ENCODE results near the gene PPFIBP1.

PPFIBP1 gene

GRCh38 chr12:27528788-27529187 lies 4.8 kb downstream of the PPFIBP1 start:
- H3K4me1 ChIP-seq (ENCODE audit: control insufficient read depth, insufficient read depth, low read length), result peaks cover 12% of the 10 kb centered on the region
- no peak overlapping the region for H3K9ac ChIP-seq (ENCODE audit: low read depth, low read length)
- H3K27ac ChIP-seq (ENCODE audit: low read depth, low read length), result no peak overlapping the region

DNA sequence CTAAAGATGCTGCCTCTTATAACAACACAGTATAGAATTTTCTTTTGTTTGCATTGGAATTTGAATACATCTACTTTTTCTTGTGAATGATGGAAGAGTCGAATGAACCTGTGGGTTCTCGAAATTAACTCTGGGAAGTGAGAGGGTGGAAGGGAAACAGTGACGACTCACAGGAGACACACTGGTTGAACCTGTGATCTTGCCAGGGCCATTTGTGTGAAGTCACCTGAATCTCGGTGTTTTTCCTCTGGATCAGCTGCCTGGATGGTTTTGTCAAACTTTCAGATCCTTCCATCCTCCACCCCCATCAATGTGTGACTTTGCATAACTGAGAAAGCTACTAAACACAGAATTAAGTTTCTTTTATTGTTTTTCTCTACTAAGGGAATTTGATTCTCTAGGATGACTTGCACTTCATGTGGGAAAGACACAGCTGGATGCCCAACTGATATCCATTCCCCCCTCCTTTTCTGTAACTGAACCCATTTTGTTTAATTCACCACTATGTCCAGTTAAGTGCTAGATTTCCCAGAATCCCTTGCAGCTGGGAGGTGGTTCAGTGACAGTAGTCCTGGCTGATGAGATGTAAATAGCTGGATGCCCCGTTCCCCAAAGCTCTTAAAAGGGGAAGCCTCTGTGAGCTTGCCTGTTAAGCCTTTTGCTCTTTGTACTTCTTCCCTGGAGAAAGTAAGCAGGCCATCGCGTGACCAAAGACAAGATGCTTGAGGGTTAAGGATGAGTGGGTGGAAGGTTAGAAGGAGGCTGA lies 6.3 kb downstream of the PPFIBP1 start:
- H3K4me3 ChIP-seq (ENCODE audit: low read depth, low read length), result no peak overlapping the region
- no peak overlapping the region for H3K9ac ChIP-seq (ENCODE audit: low read depth, low read length)
- H3K4me1 ChIP-seq (ENCODE audit: control insufficient read depth, insufficient read depth, low read length), result peaks cover 12% of the 10 kb centered on the region
- no peaks in the 10 kb centered on the region for H3K36me3 ChIP-seq (ENCODE audit: control insufficient read depth, insufficient read depth, low read length)
- H3K27me3 ChIP-seq (ENCODE audit: control insufficient read depth, insufficient read depth, low read length), result peaks cover 10% of the 10 kb centered on the region
- H3K9me3 ChIP-seq (ENCODE audit: control insufficient read depth, insufficient read depth, low read length), result no peaks in the 10 kb centered on the region
- H3K27ac ChIP-seq (ENCODE audit: low read depth, low read length), result no peak overlapping the region

More at GRCh38 chr12:27528788-27529187, 4.8 kb downstream of the PPFIBP1 start:
- Histone ChIP-seq H3K27me3 (ENCODE audit: control insufficient read depth, insufficient read depth, low read length) (peaks cover 10% of the 10 kb centered on the region), H3K36me3 (ENCODE audit: control insufficient read depth, insufficient read depth, low read length) (no peaks in the 10 kb centered on the region), H3K9me3 (ENCODE audit: control insufficient read depth, insufficient read depth, low read length) (no peaks in the 10 kb centered on the region), H3K4me3 (ENCODE audit: low read depth, low read length) (no peak overlapping the region)

DNA sequence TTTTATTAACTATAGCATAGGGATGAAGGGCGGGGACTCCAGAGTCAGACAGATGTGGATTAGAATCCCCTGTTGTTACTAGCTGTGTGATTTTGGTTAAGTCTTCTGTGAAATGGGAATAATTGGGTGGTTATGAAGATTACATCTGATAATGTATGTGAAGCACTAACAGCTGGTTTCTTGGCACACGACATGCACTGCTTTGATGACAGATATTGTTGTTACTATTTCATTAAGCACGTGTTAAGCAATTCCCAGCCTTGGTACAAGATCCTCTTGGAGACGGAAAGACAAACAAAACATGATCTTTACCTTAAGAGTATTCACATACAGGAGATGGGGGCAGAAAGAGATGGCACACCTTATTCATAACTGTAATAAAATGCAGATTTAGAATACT lies 7.9 kb downstream of the PPFIBP1 start:
- no peaks in the 10 kb centered on the region for H3K36me3 ChIP-seq (ENCODE audit: control insufficient read depth, insufficient read depth, low read length)
- H3K27me3 ChIP-seq (ENCODE audit: control insufficient read depth, insufficient read depth, low read length), result no peaks in the 10 kb centered on the region
- H3K9ac ChIP-seq (ENCODE audit: low read depth, low read length), result no peak overlapping the region
- H3K4me1 ChIP-seq (ENCODE audit: control insufficient read depth, insufficient read depth, low read length), result peaks cover 6% of the 10 kb centered on the region
- H3K9me3 ChIP-seq (ENCODE audit: control insufficient read depth, insufficient read depth, low read length), result no peaks in the 10 kb centered on the region
- no peak overlapping the region for H3K27ac ChIP-seq (ENCODE audit: low read depth, low read length)
- no peak overlapping the region for H3K4me3 ChIP-seq (ENCODE audit: low read depth, low read length)

GRCh38 chr12:27534060-27534764 lies 10.2 kb downstream of the PPFIBP1 start:
- H3K27me3 ChIP-seq (ENCODE audit: control insufficient read depth, insufficient read depth, low read length), result no peaks in the 10 kb centered on the region
- no peaks in the 10 kb centered on the region for H3K9me3 ChIP-seq (ENCODE audit: control insufficient read depth, insufficient read depth, low read length)
- H3K27ac ChIP-seq (ENCODE audit: low read depth, low read length), result no peak overlapping the region
- H3K9ac ChIP-seq (ENCODE audit: low read depth, low read length), result no peak overlapping the region
- peaks cover 6% of the 10 kb centered on the region for H3K4me1 ChIP-seq (ENCODE audit: control insufficient read depth, insufficient read depth, low read length)
- H3K4me3 ChIP-seq (ENCODE audit: low read depth, low read length), result no peak overlapping the region
- no peaks in the 10 kb centered on the region for H3K36me3 ChIP-seq (ENCODE audit: control insufficient read depth, insufficient read depth, low read length)

- no peak overlapping the region for H3K9ac ChIP-seq (ENCODE audit: low read depth, low read length)
- no peak overlapping the region for H3K27ac ChIP-seq (ENCODE audit: low read depth, low read length)
Observed at GRCh38 chr12:27534765-27535161, 10.8 kb downstream of the PPFIBP1 start.

GRCh38 chr12:27535318-27535717 lies 11.3 kb downstream of the PPFIBP1 start:
- no peak overlapping the region for H3K9ac ChIP-seq (ENCODE audit: low read depth, low read length)

More at GRCh38 chr12:27534765-27535161, 10.8 kb downstream of the PPFIBP1 start:
- H3K9me3 ChIP-seq (ENCODE audit: control insufficient read depth, insufficient read depth, low read length), result no peaks in the 10 kb centered on the region
- H3K4me1 ChIP-seq (ENCODE audit: control insufficient read depth, insufficient read depth, low read length), result peaks cover 6% of the 10 kb centered on the region
- H3K4me3 ChIP-seq (ENCODE audit: low read depth, low read length), result no peak overlapping the region
- H3K27me3 ChIP-seq (ENCODE audit: control insufficient read depth, insufficient read depth, low read length), result no peaks in the 10 kb centered on the region
- H3K36me3 ChIP-seq (ENCODE audit: control insufficient read depth, insufficient read depth, low read length), result no peaks in the 10 kb centered on the region

GRCh38 chr12:27537855-27538675 lies 14.1 kb downstream of the PPFIBP1 start:
- Histone ChIP-seq H3K4me3 (ENCODE audit: low read depth, low read length) (no peak overlapping the region), H3K9me3 (ENCODE audit: control insufficient read depth, insufficient read depth, low read length) (no peaks in the 10 kb centered on the region), H3K4me1 (ENCODE audit: control insufficient read depth, insufficient read depth, low read length) (peaks cover 17% of the 10 kb centered on the region), H3K27me3 (ENCODE audit: control insufficient read depth, insufficient read depth, low read length) (no peaks in the 10 kb centered on the region), H3K9ac (ENCODE audit: low read depth, low read length) (no peak overlapping the region), H3K36me3 (ENCODE audit: control insufficient read depth, insufficient read depth, low read length) (no peaks in the 10 kb centered on the region), H3K27ac (ENCODE audit: low read depth, low read length) (no peak overlapping the region)

More at GRCh38 chr12:27535318-27535717, 11.3 kb downstream of the PPFIBP1 start:
- Histone ChIP-seq H3K9me3 (ENCODE audit: control insufficient read depth, insufficient read depth, low read length) (no peaks in the 10 kb centered on the region), H3K36me3 (ENCODE audit: control insufficient read depth, insufficient read depth, low read length) (no peaks in the 10 kb centered on the region), H3K27me3 (ENCODE audit: control insufficient read depth, insufficient read depth, low read length) (no peaks in the 10 kb centered on the region), H3K27ac (ENCODE audit: low read depth, low read length) (no peak overlapping the region), H3K4me1 (ENCODE audit: control insufficient read depth, insufficient read depth, low read length) (peaks cover 3% of the 10 kb centered on the region), H3K4me3 (ENCODE audit: low read depth, low read length) (no peak overlapping the region)

DNA sequence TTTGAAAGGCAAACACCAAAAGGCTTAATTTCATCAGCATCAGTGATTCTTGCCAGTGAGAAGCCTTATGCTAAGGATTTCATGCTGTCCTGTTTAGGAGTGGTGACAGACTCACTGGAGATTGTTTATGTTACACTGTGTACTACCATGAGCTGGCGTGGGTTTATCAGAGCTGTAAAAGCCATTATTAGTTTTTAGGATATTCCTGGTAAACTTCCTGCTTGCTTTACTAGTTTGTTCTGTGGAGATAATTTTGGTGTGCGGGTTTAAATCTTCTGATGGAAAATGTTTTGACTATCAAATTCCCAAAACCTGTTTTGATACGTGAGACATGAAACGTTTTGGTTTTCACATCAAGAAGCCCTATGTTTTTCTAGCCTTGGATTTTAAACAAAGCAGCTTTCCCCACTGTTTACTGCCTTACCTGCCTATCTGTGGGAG lies 15.2 kb downstream of the PPFIBP1 start:
- Histone ChIP-seq H3K4me1 (ENCODE audit: control insufficient read depth, insufficient read depth, low read length) (peaks cover 17% of the 10 kb centered on the region), H3K9ac (ENCODE audit: low read depth, low read length) (no peak overlapping the region), H3K27ac (ENCODE audit: low read depth, low read length) (no peak overlapping the region), H3K9me3 (ENCODE audit: control insufficient read depth, insufficient read depth, low read length) (no peaks in the 10 kb centered on the region), H3K4me3 (ENCODE audit: low read depth, low read length) (no peak overlapping the region), H3K36me3 (ENCODE audit: control insufficient read depth, insufficient read depth, low read length) (no peaks in the 10 kb centered on the region), H3K27me3 (ENCODE audit: control insufficient read depth, insufficient read depth, low read length) (no peaks in the 10 kb centered on the region)

DNA sequence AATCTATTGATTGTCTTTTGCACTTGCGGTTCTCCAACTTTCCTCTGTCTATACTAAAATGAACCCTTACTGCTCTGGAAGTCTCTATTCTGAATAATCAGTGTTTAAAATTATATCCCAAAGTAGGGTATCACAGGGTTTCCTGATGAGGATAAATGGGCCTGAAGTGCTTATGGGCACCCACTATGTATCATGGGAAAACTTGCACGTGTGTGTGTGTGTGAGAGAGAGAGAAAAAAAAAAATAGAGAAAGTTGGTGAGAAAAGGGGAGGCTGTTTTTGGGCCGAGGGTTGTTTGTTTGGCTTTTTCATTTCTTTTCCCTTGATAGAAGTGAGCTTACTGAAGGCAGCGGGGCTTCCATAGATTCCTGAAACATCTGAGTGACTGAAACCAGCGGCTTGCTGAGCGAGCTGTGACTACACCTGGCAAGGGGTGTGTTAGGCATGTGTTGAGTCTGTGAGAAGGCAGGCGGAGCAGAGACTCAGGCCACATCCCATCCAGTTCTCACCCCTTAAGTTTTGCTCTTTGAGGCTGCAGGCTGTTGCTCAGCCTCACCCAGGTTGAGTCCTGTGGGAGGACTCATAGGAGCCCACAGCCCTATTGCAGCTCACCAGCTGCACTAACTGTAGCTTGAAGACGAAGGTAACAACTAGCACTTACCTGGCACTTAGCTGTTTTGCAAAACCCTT lies 17.2 kb downstream of the PPFIBP1 start:
- Histone ChIP-seq H3K4me1 (ENCODE audit: control insufficient read depth, insufficient read depth, low read length) (peaks cover 17% of the 10 kb centered on the region), H3K9ac (ENCODE audit: low read depth, low read length) (no peak overlapping the region), H3K27ac (ENCODE audit: low read depth, low read length) (peak overlapping the region; percentile 23), H3K36me3 (ENCODE audit: control insufficient read depth, insufficient read depth, low read length) (no peaks in the 10 kb centered on the region), H3K27me3 (ENCODE audit: control insufficient read depth, insufficient read depth, low read length) (no peaks in the 10 kb centered on the region), H3K4me3 (ENCODE audit: low read depth, low read length) (no peak overlapping the region), H3K9me3 (ENCODE audit: control insufficient read depth, insufficient read depth, low read length) (no peaks in the 10 kb centered on the region)

DNA sequence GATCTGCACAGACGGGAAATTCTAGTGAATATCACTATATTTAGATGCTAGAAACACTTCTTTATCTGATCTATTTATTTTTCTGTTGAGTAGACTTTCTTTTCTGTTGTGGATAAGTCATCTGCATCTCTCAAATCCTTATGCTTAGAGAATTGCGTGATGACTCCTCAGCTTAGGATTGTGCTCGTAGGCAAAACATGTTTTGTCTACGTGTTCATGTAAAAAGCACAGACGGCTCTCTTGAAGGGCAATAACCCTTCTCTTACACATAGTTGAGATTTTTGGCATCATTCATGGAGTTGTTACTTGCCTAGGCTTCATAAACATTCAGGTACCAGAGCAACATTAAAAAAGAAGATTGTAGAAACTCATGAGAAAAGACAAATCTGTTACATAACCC lies 18.6 kb downstream of the PPFIBP1 start:
- Histone ChIP-seq H3K9ac (ENCODE audit: low read depth, low read length) (no peak overlapping the region), H3K9me3 (ENCODE audit: control insufficient read depth, insufficient read depth, low read length) (no peaks in the 10 kb centered on the region), H3K27me3 (ENCODE audit: control insufficient read depth, insufficient read depth, low read length) (no peaks in the 10 kb centered on the region), H3K4me3 (ENCODE audit: low read depth, low read length) (no peak overlapping the region), H3K4me1 (ENCODE audit: control insufficient read depth, insufficient read depth, low read length) (peaks cover 17% of the 10 kb centered on the region), H3K36me3 (ENCODE audit: control insufficient read depth, insufficient read depth, low read length) (no peaks in the 10 kb centered on the region), H3K27ac (ENCODE audit: low read depth, low read length) (no peak overlapping the region)

Measured in HUES48 (cell line).